NB4 (cell line): ENCODE measurements around the gene ADCYAP1R1.

Experiments used
- DNase-seq: peaks from one replicate; pipeline ENCODE4 v3.0.0; 2010; ENCODE audit warnings: low read depth
- H3K4me3 ChIP-seq: one replicate; pipeline ENCODE4 v1.5.1; 2011; ENCODE audit warnings: mild to moderate bottlenecking, low read depth, low read length, moderate library complexity
- CTCF ChIP-seq: IDR thresholded peaks from one replicate; pipeline ENCODE4 v1.5.1; 2012; ENCODE audit warnings: low read depth, low read length
- MAX ChIP-seq: IDR thresholded peaks from 2 replicates; pipeline ENCODE4 v1.6.1; 2011; ENCODE audit warnings: low read depth, low read length
- MYC ChIP-seq: IDR thresholded peaks from 2 replicates; pipeline ENCODE4 v1.6.1; 2011; ENCODE audit warnings: low read depth, low read length
- POLR2A ChIP-seq: IDR thresholded peaks from 2 replicates; pipeline ENCODE4 v1.6.1; 2011; ENCODE audit warnings: mild to moderate bottlenecking; ENCODE audit not compliant: insufficient read length; ENCODE audit errors: extremely low read depth

Gene ADCYAP1R1

GRCh38 chr7:31101544-31101943 is 49.4 kb downstream of the ADCYAP1R1 start:
- no peak for DNase-seq
- no peak overlapping the region for H3K4me3 ChIP-seq
- no peak for TF ChIP-seq CTCF
- TF ChIP-seq POLR2A: no peak
- no peak for TF ChIP-seq MYC
- no peak for TF ChIP-seq MAX

- TF ChIP-seq MYC (no peak), CTCF (no peak), MAX (no peak), POLR2A (no peak)
- DNase-seq: no peak
- H3K4me3 ChIP-seq: no peak overlapping the region
These were observed 50.3 kb downstream of the ADCYAP1R1 start for GRCh38 chr7:31102151-31102972.

GRCh38 chr7:31102973-31103850 is 51.1 kb downstream of the ADCYAP1R1 start:
- TF ChIP-seq CTCF (no peak), MYC (no peak), MAX (no peak), POLR2A (no peak)
- H3K4me3 ChIP-seq: no peak overlapping the region
- no peak for DNase-seq

- no peak for DNase-seq
- TF ChIP-seq CTCF: no peak
- TF ChIP-seq MYC: no peak
- no peak for TF ChIP-seq MAX
- TF ChIP-seq POLR2A: no peak
- H3K4me3 ChIP-seq: no peak overlapping the region
These were observed 52.5 kb downstream of the ADCYAP1R1 start for GRCh38 chr7:31104361-31105255.

- no peak for TF ChIP-seq MYC
- H3K4me3 ChIP-seq: no peak overlapping the region
- DNase-seq: no peak
These were observed 53.3 kb downstream of the ADCYAP1R1 start for GRCh38 chr7:31105256-31105950.
